ENCODE results near the gene CUX1. TPM values are rescaled to one million over a fixed set of nuclear protein-coding genes. Genes with fewer than 3 reads are reported as not detected.
A peak's percentile ranks its signal among the peaks of the same experiment; 100 is the strongest.

Gene CUX1
- total and polyA plus RNA-seq, 2 of the 13 experiments (the other 11 are each of a cell fraction or from before 2014, with no cell fraction given), result 13.7 to 14.9 TPM

GRCh38 chr7:102152672-102153598 is 335.5 kb downstream of the CUX1 start:
- DNase-seq (ENCODE audit: low spot score) (peak; percentile 94), ATAC-seq (peak; percentile 93), FAIRE-seq (peak; percentile 90)
- no peaks in the 10 kb centered on the region for H4K20me1 ChIP-seq (ENCODE audit: insufficient read depth, low read length)
- ChIA-PET POLR2A (interaction anchor here (0.8 to 2.8 kb wide), 6 partner anchors 15 to 129 kb away, joined by 3 to 12 read pairs (median 4); no protein-coding TSS in a partner anchor), CTCF (ENCODE audit: low intra/inter-chr PET ratio, low total read pairs) (no interaction called here)
- peak overlapping the region; percentile 90 for H3K4me2 ChIP-seq (ENCODE audit: low read depth, low read length)
- no peaks in the 10 kb centered on the region for H3K27me3 ChIP-seq (ENCODE audit: control insufficient read depth in 1 of 2, insufficient read depth in 2 of 2, low read length in 2 of 2)
- H3K9ac ChIP-seq (ENCODE audit: insufficient read depth, low read depth, low read length), result peak overlapping the region; percentile 81
- BruUV-seq (replicated peaks), result TSS peak; percentile 97
- WGBS (ENCODE audit: low lambda C conversion rate), result 9% methylated on average over 16 of the region's 21 CpGs
- peak overlapping the region; percentile 17 to 55 (median 26); a peak in 4 of 6 replicates for H3K4me3 ChIP-seq (replicated peaks in 1 of 3; ENCODE audit: insufficient read depth in 1 of 3, low read depth in 2 of 3, low read length in 3 of 3)
- intact Hi-C loops (cut with micrococcal nuclease; ENCODE audit: unreplicated experiment) (loop anchor here (1.0 to 10.0 kb wide), 3 partner anchors 18 to 82 kb away; no protein-coding TSS in a partner anchor), in situ Hi-C loops (cut with HindIII; ENCODE audit: extremely low pct_ligation_motif_present, low pct_unique_long_range_greater_than_20kb) (no loop called here)
- H3K36me3 ChIP-seq (replicated peaks in 1 of 2; ENCODE audit: control insufficient read depth in 1 of 2, insufficient read depth in 2 of 2, low read length in 2 of 2), result no peaks in the 10 kb centered on the region
- no peaks in the 10 kb centered on the region for H3K9me3 ChIP-seq (ENCODE audit: low read length)
- H3K4me1 ChIP-seq (ENCODE audit: insufficient read depth, low read length), result peaks cover 70% of the 10 kb centered on the region
- H2AFZ ChIP-seq (ENCODE audit: low read length), result no peak overlapping the region
- no peaks in the 10 kb centered on the region for H3K79me2 ChIP-seq (ENCODE audit: insufficient read depth, low read length)
- H3K27ac ChIP-seq (ENCODE audit: extremely low read length, insufficient read depth, low read length), result peak overlapping the region; percentile 100
- TF ChIP-seq SRSF9 (IDR thresholded peaks at IDR 0.05; ENCODE audit: borderline replicate concordance, insufficient read depth, low read depth, low read length, poor library complexity, severe bottlenecking) (no peak), ZSCAN21 (CRISPR knock-in tag; IDR thresholded peaks at IDR 0.05; ENCODE audit: borderline replicate concordance) (peak; percentile 45; the same call in 1 of the 2 replicates), CEBPB (IDR thresholded peaks at IDR 0.05; ENCODE audit: borderline replicate concordance, low read depth, low read length) (peak; percentile 95), KDM1A (CRISPR knock-in tag; IDR thresholded peaks at IDR 0.05) (no peak), KDM5B (CRISPR knock-in tag; IDR thresholded peaks at IDR 0.05; ENCODE audit: borderline replicate concordance) (no peak; the same call in 1 of the 2 replicates), ARHGAP35 (CRISPR knock-in tag; IDR thresholded peaks at IDR 0.05; ENCODE audit: borderline replicate concordance) (no peak), ZNF558 (CRISPR knock-in tag; IDR thresholded peaks at IDR 0.05; ENCODE audit: borderline replicate concordance) (0 out of 2 replicates have a peak, but pooled peaks have one; percentile 42), NFKB2 (CRISPR knock-in tag; IDR thresholded peaks at IDR 0.05; ENCODE audit: borderline replicate concordance) (peak; percentile 34; the same call in 1 of the 2 replicates), ZNF354B (CRISPR knock-in tag; IDR thresholded peaks at IDR 0.05) (0 out of 2 replicates have a peak, but pooled peaks have one; percentile 82), ZFP90 (CRISPR knock-in tag; IDR thresholded peaks at IDR 0.05; ENCODE audit: borderline replicate concordance) (peak; percentile 43; the same call in 1 of the 2 replicates), ZNF30 (CRISPR knock-in tag; IDR thresholded peaks at IDR 0.05) (no peak), ZNF224 (CRISPR knock-in tag; IDR thresholded peaks at IDR 0.05) (no peak), ZMAT3 (CRISPR knock-in tag; conservative IDR thresholded peaks at IDR 0.05) (peak; percentile 75), ZNF292 (CRISPR knock-in tag; IDR thresholded peaks at IDR 0.05; ENCODE audit: borderline replicate concordance, low read depth) (peak; percentile 79)
- TF ChIP-seq, protein P1, sequence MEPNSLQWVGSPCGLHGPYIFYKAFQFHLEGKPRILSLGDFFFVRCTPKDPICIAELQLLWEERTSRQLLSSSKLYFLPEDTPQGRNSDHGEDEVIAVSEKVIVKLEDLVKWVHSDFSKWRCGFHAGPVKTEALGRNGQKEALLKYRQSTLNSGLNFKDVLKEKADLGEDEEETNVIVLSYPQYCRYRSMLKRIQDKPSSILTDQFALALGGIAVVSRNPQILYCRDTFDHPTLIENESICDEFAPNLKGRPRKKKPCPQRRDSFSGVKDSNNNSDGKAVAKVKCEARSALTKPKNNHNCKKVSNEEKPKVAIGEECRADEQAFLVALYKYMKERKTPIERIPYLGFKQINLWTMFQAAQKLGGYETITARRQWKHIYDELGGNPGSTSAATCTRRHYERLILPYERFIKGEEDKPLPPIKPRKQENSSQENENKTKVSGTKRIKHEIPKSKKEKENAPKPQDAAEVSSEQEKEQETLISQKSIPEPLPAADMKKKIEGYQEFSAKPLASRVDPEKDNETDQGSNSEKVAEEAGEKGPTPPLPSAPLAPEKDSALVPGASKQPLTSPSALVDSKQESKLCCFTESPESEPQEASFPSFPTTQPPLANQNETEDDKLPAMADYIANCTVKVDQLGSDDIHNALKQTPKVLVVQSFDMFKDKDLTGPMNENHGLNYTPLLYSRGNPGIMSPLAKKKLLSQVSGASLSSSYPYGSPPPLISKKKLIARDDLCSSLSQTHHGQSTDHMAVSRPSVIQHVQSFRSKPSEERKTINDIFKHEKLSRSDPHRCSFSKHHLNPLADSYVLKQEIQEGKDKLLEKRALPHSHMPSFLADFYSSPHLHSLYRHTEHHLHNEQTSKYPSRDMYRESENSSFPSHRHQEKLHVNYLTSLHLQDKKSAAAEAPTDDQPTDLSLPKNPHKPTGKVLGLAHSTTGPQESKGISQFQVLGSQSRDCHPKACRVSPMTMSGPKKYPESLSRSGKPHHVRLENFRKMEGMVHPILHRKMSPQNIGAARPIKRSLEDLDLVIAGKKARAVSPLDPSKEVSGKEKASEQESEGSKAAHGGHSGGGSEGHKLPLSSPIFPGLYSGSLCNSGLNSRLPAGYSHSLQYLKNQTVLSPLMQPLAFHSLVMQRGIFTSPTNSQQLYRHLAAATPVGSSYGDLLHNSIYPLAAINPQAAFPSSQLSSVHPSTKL (CRISPR knock-in tag; IDR thresholded peaks at IDR 0.05), result peak; percentile 70
- TF ChIP-seq, protein P2, sequence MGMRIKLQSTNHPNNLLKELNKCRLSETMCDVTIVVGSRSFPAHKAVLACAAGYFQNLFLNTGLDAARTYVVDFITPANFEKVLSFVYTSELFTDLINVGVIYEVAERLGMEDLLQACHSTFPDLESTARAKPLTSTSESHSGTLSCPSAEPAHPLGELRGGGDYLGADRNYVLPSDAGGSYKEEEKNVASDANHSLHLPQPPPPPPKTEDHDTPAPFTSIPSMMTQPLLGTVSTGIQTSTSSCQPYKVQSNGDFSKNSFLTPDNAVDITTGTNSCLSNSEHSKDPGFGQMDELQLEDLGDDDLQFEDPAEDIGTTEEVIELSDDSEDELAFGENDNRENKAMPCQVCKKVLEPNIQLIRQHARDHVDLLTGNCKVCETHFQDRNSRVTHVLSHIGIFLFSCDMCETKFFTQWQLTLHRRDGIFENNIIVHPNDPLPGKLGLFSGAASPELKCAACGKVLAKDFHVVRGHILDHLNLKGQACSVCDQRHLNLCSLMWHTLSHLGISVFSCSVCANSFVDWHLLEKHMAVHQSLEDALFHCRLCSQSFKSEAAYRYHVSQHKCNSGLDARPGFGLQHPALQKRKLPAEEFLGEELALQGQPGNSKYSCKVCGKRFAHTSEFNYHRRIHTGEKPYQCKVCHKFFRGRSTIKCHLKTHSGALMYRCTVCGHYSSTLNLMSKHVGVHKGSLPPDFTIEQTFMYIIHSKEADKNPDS (CRISPR knock-in tag; IDR thresholded peaks at IDR 0.05), result no peak
